K562 (cell line): ENCODE results near the gene DRC1. TPM values are rescaled to one million over a fixed set of nuclear protein-coding genes. Genes with fewer than 3 reads are reported as not detected.
A peak's percentile ranks its signal among the peaks of the same experiment; 100 is the strongest.

ENCODE experiments used
- HDAC3 ChIP-seq: fragments of 450-650 bp; IDR thresholded peaks from 2 replicates; pipeline ENCODE4 v1.6.1; 2018; ENCODE audit warnings: borderline replicate concordance, mild to moderate bottlenecking, moderate library complexity; ENCODE audit not compliant: partially characterized antibody
- HNRNPUL1 ChIP-seq: fragments of 200-400 bp; formaldehyde crosslinking; IDR thresholded peaks from 2 replicates; pipeline ENCODE4 v1.6.1; 2017; ENCODE audit warnings: low read length
- NFATC3 ChIP-seq: fragments of 450-650 bp; IDR thresholded peaks from 2 replicates; pipeline ENCODE4 v1.6.1; 2017; ENCODE audit warnings: mild to moderate bottlenecking
- PHB ChIP-seq: fragments of 250-450 bp; sonication (Bioruptor Pico); IDR thresholded peaks from 2 replicates; pipeline ENCODE4 v1.5.0; 2021
- RNF219 ChIP-seq: fragments of 250-450 bp; sonication (Bioruptor Pico); IDR thresholded peaks from 2 replicates; pipeline ENCODE4 v1.5.0; 2022; ENCODE audit warnings: mild to moderate bottlenecking
- SLC30A9 ChIP-seq: fragments of 250-450 bp; sonication (Bioruptor Pico); IDR thresholded peaks from 2 replicates; pipeline ENCODE4 v1.8.0; 2022; ENCODE audit warnings: mild to moderate bottlenecking, moderate library complexity
- TAF9B ChIP-seq: fragments of 450-650 bp; IDR thresholded peaks from 2 replicates; pipeline ENCODE4 v1.6.1; 2018; ENCODE audit warnings: mild to moderate bottlenecking; ENCODE audit not compliant: partially characterized antibody
- VEZF1 ChIP-seq: fragments of 200-800 bp; sonication (Bioruptor generic); IDR thresholded peaks from 2 replicates; pipeline ENCODE4 v1.6.1; 2017; ENCODE audit warnings: missing genetic modification characterization, missing compliant biosample characterization
- YY1 ChIP-seq, 3 experiments: IDR thresholded peaks; 2 replicates each; pipeline ENCODE4 v1.6.1; 2011; ENCODE audit warnings: low read length in 2 of 3, mild to moderate bottlenecking in 2 of 3, moderate library complexity in 2 of 3, borderline replicate concordance in 1 of 3, control low read depth in 1 of 3, low read depth in 1 of 3; ENCODE audit not compliant: insufficient read depth in 3 of 3, insufficient replicate concordance in 2 of 3, control insufficient read depth in 1 of 3, insufficient read length in 1 of 3; ENCODE audit errors: extremely low read depth in 1 of 3
- ZFX ChIP-seq: sonication (generic); formaldehyde crosslinking; IDR thresholded peaks from 2 replicates; pipeline ENCODE4 v1.8.0; 2022; ENCODE audit warnings: mild to moderate bottlenecking, missing genetic modification reagents, moderate library complexity
- ZNF140 ChIP-seq: fragments of 250-450 bp; sonication (Bioruptor Pico); IDR thresholded peaks from 2 replicates; pipeline ENCODE4 v1.8.0; 2021; ENCODE audit warnings: moderate library complexity, mild to moderate bottlenecking, inconsistent platforms
- ZNF197 ChIP-seq: fragments of 200-800 bp; sonication (Bioruptor generic); IDR thresholded peaks from 2 replicates; pipeline ENCODE4 v1.6.1; 2016; ENCODE audit warnings: low read depth, missing genetic modification characterization, missing compliant biosample characterization
- ZNF253 ChIP-seq: fragments of 250-450 bp; sonication (Bioruptor Pico); conservative IDR thresholded peaks from 2 replicates; pipeline ENCODE4 v1.6.1; 2021; ENCODE audit warnings: mild to moderate bottlenecking
- ZNF431 ChIP-seq: sonication (generic); formaldehyde crosslinking; IDR thresholded peaks from 2 replicates; pipeline ENCODE4 v1.8.0; 2022; ENCODE audit warnings: mild to moderate bottlenecking, missing genetic modification reagents
- ZNF609 ChIP-seq: sonication (generic); formaldehyde crosslinking; IDR thresholded peaks from 2 replicates; pipeline ENCODE4 v1.8.1; 2023; ENCODE audit warnings: missing genetic modification reagents, mild to moderate bottlenecking, borderline replicate concordance
- ZNF655 ChIP-seq: fragments of 250-450 bp; sonication (Bioruptor Pico); IDR thresholded peaks from 2 replicates; pipeline ENCODE4 v1.5.0; 2021
- ZNF780A ChIP-seq: fragments of 250-450 bp; sonication (Bioruptor Pico); IDR thresholded peaks from 2 replicates; pipeline ENCODE4 v1.5.0; 2021; ENCODE audit warnings: mild to moderate bottlenecking
- polyA plus RNA-seq, 8 experiments: library from polyadenylated mRNA; depleted of rRNA in 4 of 8; stranded (reverse) in 5 of 8; unstranded in 3 of 8; fragments of >200 nt; fragmentation: Nextera tagmentation in 2 of 8; fragmentation: Illumina TruSeq in 1 of 8; extraction: Ambion mirVana in 2 of 8; extraction: Trizol in 1 of 8; gene quantifications; 2 replicates each; pipeline versions ENCODE4 v1.2.1 to v1.2.3, GENCODE V29; 2011 to 2014; ENCODE audit warnings: inconsistent platforms in 1 of 8, missing spikeins in 1 of 8
- total RNA-seq, 7 experiments: library from RNA; depleted of rRNA in 6 of 7; stranded (reverse); fragments of >200 nt in 6 of 7; fragmentation: Illumina TruSeq in 2 of 7; extraction: Trizol in 2 of 7; gene quantifications; 2 replicates each; pipeline versions ENCODE4 v1.2.1 to v1.2.3, GENCODE V29; 2011 to 2021; ENCODE audit warnings: low replicate concordance in 1 of 7

The DRC1 gene
- total and polyA plus RNA-seq, 9 of the 15 experiments (the other 6 are each of a cell fraction or from before 2014, with no cell fraction given) = 0.07 to 0.10 TPM; not detected in 7

GRCh38 chr2:26355038-26355995 lies 46.4 kb upstream of the DRC1 start (continued):
- no peak for TF ChIP-seq YY1 (IDR thresholded peaks at IDR 0.05; ENCODE audit: borderline replicate concordance in 1 of 3, control insufficient read depth in 1 of 3, extremely low read depth in 1 of 3, insufficient read depth in 3 of 3, insufficient read length in 1 of 3, insufficient replicate concordance in 2 of 3, low read depth in 1 of 3, low read length in 2 of 3)
- TF ChIP-seq ZNF431 = no peak
- no peak for TF ChIP-seq ZNF655 (CRISPR knock-in tag)
- no peak for TF ChIP-seq HNRNPUL1
- no peak for TF ChIP-seq SLC30A9 (CRISPR knock-in tag)
- TF ChIP-seq VEZF1 (CRISPR knock-in tag) = peak; percentile 57
- no peak for TF ChIP-seq ZNF140 (CRISPR knock-in tag)
- TF ChIP-seq NFATC3 = no peak
- TF ChIP-seq ZNF253 (CRISPR knock-in tag) = no peak
- TF ChIP-seq HDAC3 = peak; percentile 68
- no peak for TF ChIP-seq RNF219 (CRISPR knock-in tag)
- TF ChIP-seq TAF9B = peak; percentile 56
- no peak for TF ChIP-seq ZFX
- TF ChIP-seq ZNF609 (CRISPR knock-in tag) = no peak
- no peak for TF ChIP-seq ZNF780A (CRISPR knock-in tag)
- no peak for TF ChIP-seq ZNF197 (CRISPR knock-in tag)
- TF ChIP-seq PHB (CRISPR knock-in tag) = no peak
